HG03103 (cell line): ENCODE measurements around the gene ELMOD3.
"Not testable (repeated sequence)": the region's sequence is repeated elsewhere in the genome, so short reads cannot be mapped to it uniquely, and the experiment has no call there.

Experiments
- ATAC-seq: cut with Tn5 transposase; IDR thresholded peaks from one replicate; pipeline ENCODE4 v1.9.1; 2021; ENCODE audit warnings: low read depth; ENCODE audit not compliant: unreplicated experiment

ELMOD3 gene

GRCh38 chr2:85400023-85400422, 45.5 kb downstream of the ELMOD3 start:
- no peak for ATAC-seq

- ATAC-seq = no peak
These were observed 46.2 kb downstream of the ELMOD3 start for GRCh38 chr2:85400541-85401463.

- ATAC-seq = no peak
These were observed 46.9 kb downstream of the ELMOD3 start for GRCh38 chr2:85401464-85401805.

- no peak for ATAC-seq
These were observed 47.3 kb downstream of the ELMOD3 start for GRCh38 chr2:85401844-85402243.

- ATAC-seq = peak; percentile 43
These were observed 50.9 kb downstream of the ELMOD3 start for GRCh38 chr2:85405201-85406059.

GRCh38 chr2:85409845-85410583, 55.4 kb downstream of the ELMOD3 start, which contains the start of gene CAPG:
Gene CAPG, minus strand, starts transcription at chr2:85410366. Its CDS starts 8,221 bp downstream, at chr2:85402145.
- ATAC-seq = peak; percentile 61

GRCh38 chr2:85410584-85411404, 56.2 kb downstream of the ELMOD3 start:
- peak; percentile 5 for ATAC-seq

GRCh38 chr2:85411405-85411748, 56.8 kb downstream of the ELMOD3 start:
- ATAC-seq = no peak

GRCh38 chr2:85413592-85414420, 59.2 kb downstream of the ELMOD3 start:
- no peak for ATAC-seq

- ATAC-seq = not testable (repeated sequence)
These were observed 59.8 kb downstream of the ELMOD3 start for GRCh38 chr2:85414421-85414759.

GRCh38 chr2:85414761-85415553, 60.4 kb downstream of the ELMOD3 start:
- no peak for ATAC-seq

- no peak for ATAC-seq
These were observed 61.5 kb downstream of the ELMOD3 start for GRCh38 chr2:85415980-85416650.

- peak; percentile 73 for ATAC-seq
These were observed 63.8 kb downstream of the ELMOD3 start, which contains the start of gene SH2D6 for GRCh38 chr2:85418132-85419008. Gene SH2D6, plus strand, starts transcription at chr2:85418714. Its CDS starts 10,752 bp downstream, at chr2:85429466.

GRCh38 chr2:85419009-85419675, 64.6 kb downstream of the ELMOD3 start:
- no peak for ATAC-seq

- ATAC-seq = peak; percentile 55
These were observed 66.1 kb downstream of the ELMOD3 start for GRCh38 chr2:85420536-85421259.
